Measurements from ENCODE around the gene CCDC63.
A peak's percentile ranks its signal among the peaks of the same experiment; 100 is the strongest.

The CCDC63 gene

GRCh38 chr12:110846615-110847566, at the start of gene CCDC63:
Gene CCDC63 (plus strand): TSS chr12:110846987. CDS start chr12:110852955, 5,968 bp downstream.
- DNase-seq: peak; percentile 29

DNA sequence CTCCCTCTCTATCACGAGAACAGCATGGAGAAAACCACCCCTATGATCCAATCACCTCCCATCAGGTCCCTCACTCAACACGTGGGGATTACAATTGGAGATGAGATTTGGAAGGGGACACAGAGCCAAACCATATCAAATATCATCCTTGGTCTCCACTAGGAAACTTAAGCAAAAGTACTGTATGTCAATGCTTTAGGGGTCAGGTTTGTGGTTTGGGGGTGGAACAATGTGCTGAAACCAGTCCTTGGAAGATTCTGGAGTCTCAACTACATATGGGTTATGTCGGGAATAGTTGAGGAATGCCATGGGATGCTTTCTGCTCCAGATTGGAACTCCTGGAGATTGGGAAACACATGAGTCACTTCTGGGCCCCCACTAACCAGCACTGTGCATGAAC, 48.3 kb upstream of the CCDC63 start:
- DNase-seq: no peak

- no peak for DNase-seq
Observed at GRCh38 chr12:110802489-110802888, 44.3 kb upstream of the CCDC63 start.

- no peak for DNase-seq
Observed at GRCh38 chr12:110804406-110804805, 42.4 kb upstream of the CCDC63 start.

DNA sequence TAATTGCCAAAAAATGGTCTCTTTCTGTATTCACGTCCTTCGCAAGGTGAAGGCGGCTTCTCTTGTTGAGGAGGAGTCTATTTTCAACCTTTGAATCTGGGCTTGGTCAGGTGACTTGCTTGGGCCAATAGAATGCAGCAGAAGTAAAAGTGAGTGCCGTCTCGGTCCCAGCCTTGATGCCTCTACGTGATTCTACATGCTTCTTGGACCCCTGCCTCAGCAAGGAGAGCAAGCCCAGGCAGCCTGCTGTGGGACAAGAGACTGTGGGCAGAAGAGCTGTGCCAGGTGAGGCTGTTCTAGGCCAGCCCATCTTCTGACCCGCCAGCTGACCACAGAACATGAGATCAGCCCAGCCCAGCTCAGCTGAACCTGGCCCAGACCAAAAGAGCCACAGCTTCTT, 39.1 kb upstream of the CCDC63 start:
- DNase-seq: no peak

- DNase-seq: no peak
Observed at GRCh38 chr12:110809149-110809548, 37.6 kb upstream of the CCDC63 start.

GRCh38 chr12:110811972-110812371, 34.8 kb upstream of the CCDC63 start:
- DNase-seq: no peak

- no peak for DNase-seq
Observed at GRCh38 chr12:110813285-110813684, 33.5 kb upstream of the CCDC63 start.

DNA sequence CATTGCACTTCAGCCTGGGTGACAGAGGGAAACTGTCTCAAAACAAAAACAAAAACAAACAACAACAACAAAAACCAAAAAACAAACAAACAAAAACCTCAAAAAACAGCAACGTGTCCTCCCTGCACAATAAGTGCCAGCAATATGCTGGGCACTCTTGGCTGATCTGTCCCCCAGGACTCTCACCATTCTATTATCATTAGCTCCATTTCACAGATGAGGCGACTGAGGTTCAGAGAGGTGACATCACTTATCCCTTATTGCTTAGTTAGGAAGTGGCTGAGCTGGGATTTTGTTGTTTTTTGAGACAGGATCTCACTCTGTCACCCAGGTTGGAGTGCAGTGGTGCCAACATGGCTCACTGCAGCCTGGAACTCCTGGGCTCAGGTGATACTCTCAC, 33.0 kb upstream of the CCDC63 start:
- no peak for DNase-seq

GRCh38 chr12:110816248-110816647, 30.5 kb upstream of the CCDC63 start:
- no peak for DNase-seq

DNA sequence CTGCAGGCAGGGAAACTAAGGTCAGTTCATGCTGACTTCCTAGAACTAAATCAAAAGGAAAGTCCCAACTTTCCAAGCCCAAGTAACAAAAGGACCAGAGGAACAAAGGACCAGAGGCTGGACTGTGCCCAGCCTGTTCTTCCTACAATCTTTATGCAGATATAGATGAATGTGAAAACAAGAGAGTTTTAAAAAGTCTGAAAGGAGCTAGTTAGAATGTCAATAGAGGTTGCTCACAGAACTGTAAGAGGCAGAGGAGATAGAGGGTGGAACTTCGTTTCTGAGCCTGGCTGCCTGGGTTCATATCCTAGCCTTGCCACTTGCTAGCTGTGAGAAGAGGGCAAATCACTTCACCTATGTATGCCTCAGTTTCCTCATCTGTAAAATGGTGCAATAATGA, 30.0 kb upstream of the CCDC63 start:
- DNase-seq: no peak

- DNase-seq: no peak
Observed at GRCh38 chr12:110818511-110818910, 28.3 kb upstream of the CCDC63 start.

- no peak for DNase-seq
Observed at GRCh38 chr12:110819150-110819549, 27.6 kb upstream of the CCDC63 start.

GRCh38 chr12:110819646-110820045, 27.1 kb upstream of the CCDC63 start:
- DNase-seq: no peak

DNA sequence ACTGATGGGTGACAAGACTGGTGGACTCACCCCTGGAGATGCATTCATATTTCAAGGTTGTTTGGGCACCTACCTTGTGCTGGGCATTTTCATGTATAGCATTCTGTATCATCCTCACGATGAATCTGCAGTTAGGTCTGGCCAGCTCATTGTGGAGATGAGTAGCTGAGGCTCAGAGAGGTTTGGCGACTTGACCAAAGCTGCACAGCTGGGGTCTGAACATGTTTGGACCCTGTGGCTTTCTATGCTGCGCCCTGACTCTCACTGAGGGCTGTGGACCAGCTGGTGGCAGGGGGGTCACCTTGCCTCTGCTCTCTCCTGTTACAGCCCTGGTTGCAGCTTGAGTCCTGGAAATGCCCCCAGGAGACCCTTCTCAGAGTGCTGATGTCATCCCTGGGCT, 24.9 kb upstream of the CCDC63 start:
- DNase-seq: no peak

DNA sequence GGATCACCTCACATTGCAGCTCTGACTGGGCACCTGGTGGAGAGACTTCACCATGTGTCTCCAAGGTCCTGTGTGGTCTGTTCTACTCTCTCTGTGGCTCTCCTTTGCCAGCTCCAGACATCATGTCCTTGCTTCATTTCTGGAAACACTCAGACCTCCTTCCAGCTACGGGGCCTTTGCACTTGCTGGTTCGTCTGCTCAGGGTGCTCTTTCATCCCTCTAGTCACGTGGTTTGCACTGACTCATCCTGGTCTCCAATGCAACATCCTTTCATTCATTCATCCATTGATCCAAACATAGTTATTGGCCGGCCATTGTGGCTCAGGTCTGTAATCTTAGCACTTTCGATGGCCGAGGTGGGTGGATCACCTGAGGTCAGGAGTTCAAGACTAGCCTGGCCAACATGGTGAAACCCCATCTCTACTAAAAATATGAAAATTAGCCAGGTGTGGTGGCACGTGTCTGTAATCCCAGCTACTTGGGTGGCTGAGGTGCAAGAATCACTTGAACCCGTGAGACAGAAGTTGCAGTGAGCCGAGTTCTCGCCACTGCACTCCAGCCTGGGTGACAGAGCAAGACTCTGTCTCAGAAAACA, 23.9 kb upstream of the CCDC63 start:
- no peak for DNase-seq

DNA sequence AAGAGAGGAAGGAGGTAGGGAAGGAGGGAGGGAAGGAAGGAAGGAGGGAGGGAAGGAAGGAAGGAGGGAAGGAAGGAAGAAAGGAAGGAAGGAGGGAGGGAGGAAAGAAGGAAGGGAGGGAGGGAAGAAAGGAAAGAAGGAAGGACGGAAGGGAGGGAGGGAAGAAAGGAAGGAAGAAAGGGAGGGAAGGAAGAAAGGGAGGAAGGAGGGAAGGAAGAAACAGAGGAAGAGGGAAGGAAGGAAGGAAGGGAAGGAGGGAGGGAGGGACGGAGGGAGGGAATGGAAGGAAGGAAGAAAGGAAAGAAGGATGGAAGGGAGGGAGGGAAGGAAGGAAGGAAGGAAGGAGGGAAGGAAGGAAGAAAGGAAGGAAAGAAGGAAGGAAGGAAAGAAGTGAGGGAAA, 22.4 kb upstream of the CCDC63 start:
- DNase-seq: no peak

GRCh38 chr12:110825530-110825929, 21.3 kb upstream of the CCDC63 start:
- DNase-seq: no peak

- peak; percentile 52 for DNase-seq
Observed at GRCh38 chr12:110826592-110827200, 20.1 kb upstream of the CCDC63 start.

- DNase-seq: no peak
Observed at GRCh38 chr12:110829308-110829707, 17.5 kb upstream of the CCDC63 start.

- DNase-seq: no peak
Observed at GRCh38 chr12:110836291-110836690, 10.5 kb upstream of the CCDC63 start.

GRCh38 chr12:110841007-110841406, 5.8 kb upstream of the CCDC63 start:
- no peak for DNase-seq

- no peak for DNase-seq
Observed at GRCh38 chr12:110844131-110844530, 2.7 kb upstream of the CCDC63 start.
